NOMO-1 treated with DMSO at 0.1 percent for 48 hours (cell line): ENCODE results near the gene FOXRED2.

ENCODE experiments used
- DNase-seq: peaks from one replicate; lab custom pipeline; 2025; ENCODE audit not compliant: unreplicated experiment; lab: John Stamatoyannopoulos, UW

FOXRED2 gene

GRCh38 chr22:36470162-36470993 lies 36.5 kb downstream of the FOXRED2 start:
- DNase-seq = peak; percentile 83

DNA sequence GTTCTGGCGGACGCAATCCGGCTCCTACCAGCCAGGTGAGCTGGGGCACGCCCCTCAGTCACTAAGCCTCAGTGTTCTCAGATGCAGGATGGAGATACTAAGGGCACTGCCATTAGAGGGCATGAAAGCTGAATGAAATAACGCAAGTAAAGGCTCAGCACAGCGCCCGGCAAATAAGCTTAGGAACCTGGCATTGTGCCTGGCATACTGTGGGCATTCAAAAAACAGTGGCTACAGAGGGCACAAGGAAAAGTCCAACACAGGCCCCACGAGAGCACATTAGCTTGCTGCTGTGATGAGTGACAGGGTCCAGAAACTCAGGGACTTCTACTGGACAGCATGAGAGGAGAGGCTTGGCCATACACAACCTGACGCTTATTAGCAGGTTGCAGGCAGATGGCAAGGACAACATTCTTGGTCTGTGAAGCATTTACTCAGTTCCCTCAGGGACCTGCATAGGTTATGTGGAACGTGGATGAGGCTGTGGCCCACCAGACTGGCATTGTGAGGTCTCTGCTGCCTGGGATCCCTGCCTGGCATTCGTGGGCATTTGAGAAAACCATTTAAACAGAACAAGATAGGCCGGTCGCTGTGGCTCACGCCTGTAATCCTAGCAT lies 37.6 kb downstream of the FOXRED2 start:
- no peak for DNase-seq

DNA sequence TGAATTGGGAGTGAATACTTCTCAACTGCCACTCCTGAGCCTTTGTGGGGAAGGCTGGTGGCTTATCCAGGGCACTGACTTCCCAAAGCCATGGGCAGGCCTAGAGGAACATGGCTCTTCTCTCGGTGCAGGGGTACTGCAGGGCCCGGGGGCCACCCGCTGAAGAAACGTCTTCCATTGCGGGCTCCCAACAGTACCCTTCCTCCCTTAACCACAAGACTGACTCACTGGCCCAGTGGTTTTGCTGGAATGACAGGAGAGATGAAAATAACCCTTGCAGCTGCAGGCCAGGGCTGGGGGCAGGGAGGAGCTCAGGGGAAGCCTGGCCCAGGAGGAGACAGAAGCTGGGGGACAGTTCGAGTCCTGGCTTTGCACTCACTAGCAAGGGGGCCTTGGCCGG lies 38.9 kb downstream of the FOXRED2 start:
- peak; percentile 94 for DNase-seq

- DNase-seq = no peak
Measured at GRCh38 chr22:36467042-36467810, 39.6 kb downstream of the FOXRED2 start.

DNA sequence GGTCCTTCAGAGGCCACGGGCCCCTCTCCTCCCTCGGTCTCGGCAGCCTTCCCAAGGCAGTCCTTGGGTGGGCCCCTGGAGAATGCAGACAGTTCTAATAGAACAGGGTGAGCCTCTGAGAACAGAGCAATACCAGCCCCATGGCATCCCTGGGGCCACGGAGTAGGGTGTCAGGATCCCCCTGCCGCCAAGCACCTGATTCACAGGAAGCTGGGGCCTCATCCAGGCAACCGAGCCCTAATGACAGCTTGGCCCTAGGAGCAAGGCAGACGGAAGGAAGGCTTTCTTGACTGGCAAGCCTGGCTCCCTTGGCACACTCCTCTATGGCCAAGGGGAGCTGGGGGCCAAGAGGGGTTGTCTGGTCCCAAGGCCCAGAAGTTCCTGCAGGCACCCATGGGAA lies 40.6 kb downstream of the FOXRED2 start:
- DNase-seq = no peak

DNA sequence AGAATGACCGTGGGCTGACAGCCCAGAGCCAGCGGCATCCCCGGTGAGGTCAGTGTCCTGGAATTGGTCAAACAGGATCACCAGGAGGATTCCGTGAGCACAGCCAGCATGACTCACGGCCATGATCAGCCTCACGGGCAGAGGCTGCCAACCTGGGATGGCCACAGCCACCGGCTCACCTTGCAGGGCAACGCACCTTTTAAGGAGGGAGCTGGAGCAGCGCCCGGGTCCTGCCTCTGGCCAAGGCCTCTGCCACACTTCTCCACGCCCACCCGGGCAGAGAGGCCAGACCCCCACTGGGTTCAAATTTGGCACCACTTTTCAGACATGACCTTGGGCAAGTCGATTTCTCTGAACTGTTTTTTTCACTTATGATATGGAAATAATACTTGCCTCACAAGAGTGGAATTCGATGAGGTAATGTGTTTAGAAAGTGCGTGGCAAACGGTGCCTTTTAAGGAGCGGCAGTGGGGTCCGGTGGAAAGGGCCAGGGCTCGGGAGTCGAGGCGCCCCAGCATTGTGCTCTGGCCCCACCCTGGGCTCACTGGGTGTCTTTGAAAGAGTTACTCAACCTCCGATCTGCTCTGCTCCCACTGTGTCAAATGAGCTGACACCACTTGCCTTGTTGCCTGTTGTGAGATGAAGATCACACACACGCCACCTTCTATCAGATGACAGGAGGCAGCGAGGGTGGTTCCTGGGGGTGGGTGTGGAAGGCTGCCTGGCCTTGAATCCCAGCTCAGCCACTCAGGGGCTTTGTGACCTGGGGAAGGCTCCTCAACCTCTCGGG lies 41.4 kb downstream of the FOXRED2 start:
- no peak for DNase-seq

GRCh38 chr22:36464715-36465231 lies 42.1 kb downstream of the FOXRED2 start:
- DNase-seq = no peak

DNA sequence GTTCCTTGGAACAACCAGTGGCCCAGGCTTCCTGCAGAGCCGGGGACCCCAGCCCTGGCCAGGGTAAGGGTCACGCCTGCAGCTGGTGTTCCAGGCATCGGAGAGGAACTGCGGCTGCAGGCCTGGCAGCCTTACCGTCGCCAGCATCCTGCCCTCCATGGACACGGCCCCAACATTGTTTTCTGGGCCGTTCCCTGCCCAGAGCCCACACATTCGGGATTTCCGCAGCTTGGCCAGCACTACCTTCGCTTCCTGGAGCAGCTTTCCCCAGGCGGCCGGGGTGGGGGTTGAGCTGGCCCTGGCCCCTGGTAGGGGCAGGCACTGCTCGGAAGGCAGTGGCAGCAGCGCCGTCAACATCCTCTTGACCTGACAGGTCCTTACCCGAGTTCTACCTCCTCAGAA lies 43.1 kb downstream of the FOXRED2 start:
- DNase-seq = no peak

GRCh38 chr22:36461665-36462649 lies 44.9 kb downstream of the FOXRED2 start:
- no peak for DNase-seq

DNA sequence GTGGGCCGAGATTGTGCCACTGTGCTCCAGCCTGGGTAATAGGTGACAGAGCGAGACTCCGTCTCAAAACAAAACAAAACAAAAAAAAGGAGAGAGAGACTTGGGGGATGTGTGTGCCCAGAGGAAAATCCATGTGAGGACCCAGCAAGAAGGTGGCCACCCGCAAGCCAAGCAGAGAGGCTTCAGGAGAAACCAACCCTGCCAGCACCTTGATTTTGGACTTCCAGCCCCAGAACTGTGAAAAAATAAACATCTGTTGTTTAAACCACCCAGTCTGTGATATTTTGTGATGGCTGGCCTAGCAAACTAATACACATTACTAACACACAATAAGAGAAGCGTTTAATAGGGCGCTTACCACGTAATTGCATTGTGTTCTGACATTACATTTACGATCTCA lies 46.6 kb downstream of the FOXRED2 start:
- DNase-seq = no peak

DNA sequence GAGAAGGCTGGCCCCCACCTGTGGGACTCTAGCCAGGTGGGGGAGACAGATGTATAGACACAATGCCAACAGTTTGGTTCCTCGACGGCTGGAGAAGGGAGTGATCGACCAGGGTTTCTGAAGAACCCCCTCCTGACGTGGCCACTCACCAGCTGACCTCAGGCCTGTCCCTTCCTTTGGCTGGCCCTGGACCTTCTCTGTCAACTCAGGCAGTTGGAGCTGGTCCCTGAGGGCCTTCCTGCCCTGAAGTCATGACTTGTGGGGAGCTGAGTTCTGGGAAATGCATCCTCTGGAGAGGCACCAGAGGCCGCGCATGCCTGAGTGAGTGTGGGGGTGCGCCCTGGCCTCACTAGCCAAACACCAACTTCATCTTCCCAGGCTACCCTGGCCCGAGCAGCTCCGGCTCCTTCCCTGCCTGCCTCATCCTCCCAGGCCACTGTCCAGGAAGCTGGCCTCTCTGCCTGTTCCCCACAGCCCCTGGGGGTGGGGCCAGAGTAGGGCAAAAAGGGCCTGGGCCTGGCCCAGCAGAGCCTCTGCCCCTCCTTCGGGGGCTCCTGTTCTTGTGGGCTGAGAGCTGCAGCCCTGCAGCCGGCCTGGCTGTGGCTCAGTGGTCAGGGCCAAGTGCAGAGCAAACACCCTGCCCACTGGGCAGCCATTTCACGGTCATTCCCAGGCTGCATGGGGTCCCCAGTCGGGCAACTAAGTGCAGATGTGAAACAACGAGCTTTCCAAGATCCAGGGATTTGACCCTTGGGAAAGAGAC lies 49.0 kb downstream of the FOXRED2 start:
- no peak for DNase-seq

GRCh38 chr22:36456464-36456845 lies 50.4 kb downstream of the FOXRED2 start:
- DNase-seq = peak; percentile 43

DNA sequence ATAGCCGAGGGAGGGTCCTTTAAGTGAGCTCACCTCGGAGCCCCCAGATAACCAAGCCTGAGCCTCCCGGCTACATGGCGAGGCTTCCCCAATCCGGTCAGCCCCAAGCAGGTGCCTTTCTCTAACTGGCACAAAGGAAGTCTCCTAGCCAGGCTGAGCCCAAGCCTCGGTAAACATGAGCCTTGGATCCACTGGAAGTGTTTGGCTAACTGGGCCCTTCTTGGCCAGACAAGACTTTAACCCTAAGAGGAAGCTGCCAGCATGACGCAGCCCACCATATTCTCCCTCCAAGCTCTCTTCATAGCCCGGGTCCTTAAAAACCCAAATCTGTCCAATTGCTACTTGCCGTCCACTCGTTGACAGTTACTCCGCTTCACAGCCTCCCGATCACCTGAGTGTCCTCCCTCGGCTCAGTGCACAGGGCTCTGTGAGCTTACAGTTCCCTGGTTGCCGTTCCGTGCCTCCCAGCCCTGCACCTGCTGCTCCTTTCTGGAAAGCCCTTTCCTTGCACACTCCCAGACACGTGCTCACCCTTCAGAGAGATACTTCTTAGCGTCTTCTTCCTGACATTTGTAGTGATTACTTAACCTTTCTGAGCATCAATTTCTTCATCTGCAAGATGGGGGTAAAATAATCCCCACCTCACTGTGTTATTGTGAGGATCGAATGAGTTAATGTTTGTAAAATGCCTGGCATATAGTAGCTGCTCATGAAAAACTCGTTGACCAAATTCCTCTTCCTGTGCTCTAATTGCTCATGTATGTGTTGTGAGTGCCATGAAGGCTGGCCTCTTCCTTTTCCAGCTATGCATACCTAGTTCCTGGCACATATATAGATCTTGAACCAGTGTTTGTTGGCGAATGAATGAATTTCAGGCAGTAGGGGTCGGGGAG lies 51.0 kb downstream of the FOXRED2 start:
- DNase-seq = no peak

GRCh38 chr22:36454916-36455570 lies 51.8 kb downstream of the FOXRED2 start:
- peak; percentile 96 for DNase-seq

DNA sequence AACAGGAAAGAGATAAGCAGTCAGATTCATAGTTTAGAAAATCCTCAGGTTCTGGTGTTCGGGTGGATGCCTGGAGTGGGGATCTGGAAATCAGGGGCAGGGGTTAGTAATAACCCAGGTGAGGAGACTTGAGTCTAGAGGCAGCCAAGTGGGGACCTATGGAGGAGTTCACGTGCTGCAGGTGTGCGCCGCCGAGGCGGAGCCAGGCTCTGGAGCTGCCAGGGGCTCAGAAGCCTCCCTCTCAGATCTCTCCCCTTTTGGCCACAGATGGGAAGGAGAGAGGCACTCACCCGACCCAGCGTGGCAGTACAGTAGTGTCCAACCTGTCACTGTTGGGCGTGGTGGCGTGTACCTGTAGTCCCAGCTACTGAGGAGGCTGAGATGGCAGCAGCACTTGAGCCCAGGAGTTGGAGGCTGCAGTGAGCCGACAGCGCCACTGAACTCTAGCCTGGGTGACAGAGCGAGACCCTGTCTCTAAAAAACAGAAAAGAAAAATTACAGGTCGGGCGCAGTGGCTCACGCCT lies 52.9 kb downstream of the FOXRED2 start:
- DNase-seq = no peak

DNA sequence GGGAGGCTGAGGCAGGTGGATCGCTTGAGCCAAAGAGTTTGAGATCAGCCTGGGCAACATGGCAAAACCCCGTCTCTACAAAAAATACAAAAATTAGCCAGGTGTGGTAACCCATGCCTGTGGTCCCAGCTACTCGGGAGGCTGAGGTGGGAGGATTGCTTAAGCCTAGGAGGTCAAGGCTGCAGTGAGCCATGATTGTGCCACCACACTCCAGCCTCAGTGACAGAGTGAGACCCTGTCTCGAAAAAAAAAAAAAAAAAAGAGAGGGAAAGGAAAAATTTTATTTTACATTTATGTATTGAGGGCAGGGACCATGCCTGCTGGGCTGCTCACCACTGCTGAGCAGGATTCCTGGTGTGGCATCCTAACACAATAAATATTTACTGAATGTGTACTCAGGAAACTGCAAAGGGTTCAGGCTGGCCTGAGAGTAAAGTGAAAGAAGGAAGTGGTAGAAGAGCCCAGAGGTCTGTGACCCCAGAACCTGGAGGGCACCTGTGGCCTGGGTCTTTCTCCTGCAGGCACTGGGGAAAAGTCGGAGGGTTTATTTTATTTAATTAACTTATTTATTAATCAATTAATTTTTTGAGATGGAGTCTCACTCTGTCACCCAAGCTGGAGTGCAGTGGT lies 53.7 kb downstream of the FOXRED2 start:
- peak; percentile 25 for DNase-seq
